NT2/D1 (cell line): ENCODE results near the gene TIA1.
"Not testable (repeated sequence)": the region's sequence is repeated elsewhere in the genome, so short reads cannot be mapped to it uniquely, and the experiment has no call there.

Experiments
- DNase-seq: peaks from one replicate; pipeline ENCODE4 v3.0.0-alpha.2; 2011; ENCODE audit warnings: low read depth, low spot score
- H3K27me3 ChIP-seq: 2 replicates; pipeline ENCODE4 v1.6.0; 2011; ENCODE audit warnings: mild to moderate bottlenecking; ENCODE audit not compliant: insufficient read length, insufficient read depth
- H3K36me3 ChIP-seq: 2 replicates; pipeline ENCODE4 v1.6.1; 2011; ENCODE audit warnings: mild to moderate bottlenecking, low read length, mixed read lengths; ENCODE audit not compliant: insufficient read depth, insufficient read length
- H3K4me1 ChIP-seq: 2 replicates; pipeline ENCODE4 v1.5.1; 2011; ENCODE audit not compliant: insufficient read depth, insufficient read length
- H3K4me3 ChIP-seq: 2 replicates; pipeline ENCODE4 v1.5.1; 2011; ENCODE audit warnings: low read depth; ENCODE audit not compliant: insufficient read length
- H3K9ac ChIP-seq: 2 replicates; pipeline ENCODE4 v1.6.0; 2011; ENCODE audit warnings: low read depth; ENCODE audit not compliant: insufficient read length
- H3K9me3 ChIP-seq: 2 replicates; pipeline ENCODE4 v1.5.1; 2011; ENCODE audit warnings: mild to moderate bottlenecking, low read length; ENCODE audit not compliant: insufficient read depth
- SUZ12 ChIP-seq: IDR thresholded peaks from 2 replicates; pipeline ENCODE4 v1.6.1; 2011; ENCODE audit not compliant: insufficient read length, insufficient read depth; ENCODE audit errors: extremely low read depth
- YY1 ChIP-seq: IDR thresholded peaks from 2 replicates; pipeline ENCODE4 v1.6.1; 2011; ENCODE audit not compliant: insufficient read length, insufficient read depth
- ZNF274 ChIP-seq: IDR thresholded peaks from 2 replicates; pipeline ENCODE4 v1.6.1; 2011; ENCODE audit warnings: mild to moderate bottlenecking, low read depth, low read length

Gene TIA1

DNA sequence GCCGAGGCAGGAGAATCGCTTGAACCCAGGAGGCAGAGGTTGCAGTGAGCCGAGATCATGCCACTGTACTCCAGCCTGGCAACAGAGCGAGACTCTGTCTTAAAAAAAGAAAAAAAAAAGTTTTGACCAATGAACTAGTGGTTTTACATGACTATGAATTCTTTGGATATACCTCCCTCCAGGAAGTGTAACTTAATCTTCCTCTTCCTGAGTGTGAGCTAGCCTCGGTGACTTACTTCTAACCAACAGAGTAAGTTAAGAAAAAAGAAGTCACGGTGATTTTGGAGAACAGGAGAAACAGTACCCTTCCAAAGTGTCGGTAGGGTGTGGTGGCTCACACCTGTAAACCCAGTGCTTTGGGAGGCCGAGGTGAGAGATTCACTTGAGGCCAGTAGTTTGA is 7.1 kb downstream of the TIA1 start:
- Histone ChIP-seq H3K4me1 (no peaks in the 10 kb centered on the region), H3K36me3 (peaks cover 39% of the 10 kb centered on the region), H3K4me3 (no peak overlapping the region), H3K27me3 (no peaks in the 10 kb centered on the region), H3K9ac (no peak overlapping the region), H3K9me3 (no peaks in the 10 kb centered on the region)
- DNase-seq: no peak
- TF ChIP-seq YY1 (no peak), ZNF274 (no peak), SUZ12 (no peak)

DNA sequence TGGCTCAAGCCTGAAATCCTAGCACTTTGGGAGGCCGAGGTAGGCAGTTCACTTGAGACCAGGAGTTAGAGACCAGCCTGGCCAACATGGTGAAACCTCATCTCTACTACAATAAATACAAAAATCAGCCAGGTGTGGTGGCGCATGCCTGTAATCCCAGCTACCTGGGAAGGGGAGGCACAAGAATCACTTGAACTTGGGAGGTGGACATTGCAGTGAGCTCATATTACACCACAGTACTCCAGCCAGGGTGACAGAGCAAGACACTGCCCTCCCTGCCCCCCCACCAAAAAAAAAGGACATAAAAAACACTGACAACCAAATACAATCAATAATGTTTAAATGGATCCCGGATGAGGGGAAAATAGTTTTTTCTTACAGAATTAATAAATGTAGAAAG is 7.8 kb downstream of the TIA1 start:
- H3K4me1 ChIP-seq: no peaks in the 10 kb centered on the region
- DNase-seq: no peak
- no peaks in the 10 kb centered on the region for H3K9me3 ChIP-seq
- H3K27me3 ChIP-seq: no peaks in the 10 kb centered on the region
- H3K4me3 ChIP-seq: no peak overlapping the region
- H3K9ac ChIP-seq: no peak overlapping the region
- H3K36me3 ChIP-seq: peaks cover 39% of the 10 kb centered on the region
- TF ChIP-seq YY1: no peak
- no peak for TF ChIP-seq SUZ12
- TF ChIP-seq ZNF274: no peak

GRCh38 chr2:70233926-70234325 is 14.5 kb downstream of the TIA1 start:
- TF ChIP-seq YY1 (no peak), SUZ12 (no peak), ZNF274 (no peak)
- Histone ChIP-seq H3K4me1 (no peaks in the 10 kb centered on the region), H3K27me3 (no peaks in the 10 kb centered on the region), H3K36me3 (peaks cover 58% of the 10 kb centered on the region), H3K4me3 (no peak overlapping the region), H3K9ac (no peak overlapping the region), H3K9me3 (no peaks in the 10 kb centered on the region)
- no peak for DNase-seq

GRCh38 chr2:70226781-70227180 is 21.6 kb downstream of the TIA1 start:
- Histone ChIP-seq H3K36me3 (peaks cover 77% of the 10 kb centered on the region), H3K4me3 (no peak overlapping the region), H3K9me3 (no peaks in the 10 kb centered on the region), H3K9ac (no peak overlapping the region), H3K4me1 (no peaks in the 10 kb centered on the region), H3K27me3 (no peaks in the 10 kb centered on the region)
- no peak for DNase-seq
- TF ChIP-seq YY1 (no peak), SUZ12 (no peak), ZNF274 (no peak)

DNA sequence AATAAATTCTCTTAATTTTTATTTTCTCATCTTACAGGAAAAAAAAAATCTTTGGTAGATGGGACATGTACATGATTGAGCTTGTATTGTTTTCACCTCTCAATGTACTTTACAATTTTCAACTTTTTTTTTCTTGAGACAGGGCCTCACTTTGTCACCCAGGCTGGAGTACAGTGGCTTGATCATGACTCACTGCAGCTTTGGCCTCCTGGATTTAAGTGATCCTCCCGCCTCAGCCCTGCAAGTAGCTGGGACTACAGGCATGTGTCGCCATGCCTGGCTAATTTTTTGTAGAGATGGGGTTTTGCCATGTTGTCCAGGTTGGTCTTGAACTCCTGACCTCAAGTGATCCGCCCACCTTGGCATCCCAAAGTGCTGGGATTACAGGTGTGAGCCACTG is 25.1 kb downstream of the TIA1 start:
- peaks cover 88% of the 10 kb centered on the region for H3K36me3 ChIP-seq
- not testable (repeated sequence) for H3K4me1 ChIP-seq, H3K4me3 ChIP-seq, H3K27me3 ChIP-seq, H3K9ac ChIP-seq, H3K9me3 ChIP-seq, DNase-seq

DNA sequence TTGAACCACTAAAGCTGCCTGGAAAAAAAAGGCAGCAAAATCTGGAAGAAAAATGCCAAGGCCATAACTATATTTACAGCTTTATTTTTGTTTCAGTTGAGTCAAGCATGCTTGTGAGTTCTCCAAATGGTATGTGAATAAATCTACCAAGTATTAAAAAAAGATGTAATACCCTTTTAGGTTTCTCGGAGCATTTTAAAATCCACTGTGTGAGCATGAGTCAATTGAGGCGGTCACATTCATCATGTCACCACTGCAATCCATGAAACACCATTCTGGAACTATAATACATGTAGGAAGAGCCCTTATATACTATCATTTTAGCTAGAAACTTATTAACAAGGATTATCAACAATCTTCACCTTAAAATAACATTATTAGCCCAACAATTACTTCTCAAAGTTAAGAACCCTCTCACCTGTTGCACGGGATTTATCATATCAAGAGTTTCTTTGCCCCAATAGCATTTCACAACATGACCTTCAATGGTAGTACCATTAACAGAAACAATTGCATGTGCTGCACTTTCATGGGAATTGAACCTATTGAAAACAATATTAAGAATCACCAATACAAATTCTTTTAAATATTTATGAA is 33.4 kb downstream of the TIA1 start:
- no peaks in the 10 kb centered on the region for H3K4me1 ChIP-seq
- no peak overlapping the region for H3K9ac ChIP-seq
- TF ChIP-seq YY1: no peak
- TF ChIP-seq ZNF274: no peak
- H3K9me3 ChIP-seq: no peaks in the 10 kb centered on the region
- DNase-seq: no peak
- peaks cover 72% of the 10 kb centered on the region for H3K36me3 ChIP-seq
- no peak overlapping the region for H3K4me3 ChIP-seq
- H3K27me3 ChIP-seq: no peaks in the 10 kb centered on the region

DNA sequence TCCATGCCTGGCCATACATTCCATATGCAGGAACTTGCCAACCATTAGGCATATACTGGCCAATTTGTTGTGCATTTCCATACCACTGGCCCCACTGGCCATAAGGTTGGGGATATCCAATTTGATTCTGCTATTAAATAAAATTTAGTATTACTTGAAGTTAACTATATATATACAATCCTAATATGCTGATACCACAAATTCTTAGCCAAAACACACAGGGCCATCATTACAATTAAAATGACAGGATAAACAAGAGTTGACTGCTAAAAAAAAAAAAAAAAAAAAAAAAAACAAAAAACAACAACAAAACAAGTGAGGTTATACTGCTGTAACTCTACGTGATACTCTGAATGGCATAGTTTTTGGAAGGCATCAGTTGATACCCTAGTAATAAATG is 34.1 kb downstream of the TIA1 start:
- H3K36me3 ChIP-seq: peaks cover 65% of the 10 kb centered on the region
- no peaks in the 10 kb centered on the region for H3K9me3 ChIP-seq
- H3K9ac ChIP-seq: no peak overlapping the region

GRCh38 chr2:70212298-70212932 is 36.0 kb downstream of the TIA1 start:
- H3K4me3 ChIP-seq: no peak overlapping the region
- H3K9ac ChIP-seq: no peak overlapping the region
- no peak for DNase-seq
- no peaks in the 10 kb centered on the region for H3K4me1 ChIP-seq
- H3K27me3 ChIP-seq: no peaks in the 10 kb centered on the region
- TF ChIP-seq SUZ12 (no peak), YY1 (no peak), ZNF274 (no peak)
- H3K9me3 ChIP-seq: no peaks in the 10 kb centered on the region
- peaks cover 47% of the 10 kb centered on the region for H3K36me3 ChIP-seq

More for the DNA sequence above, 34.1 kb downstream of the TIA1 start:
- no peaks in the 10 kb centered on the region for H3K4me1 ChIP-seq
- no peaks in the 10 kb centered on the region for H3K27me3 ChIP-seq
- no peak for DNase-seq
- TF ChIP-seq SUZ12 (no peak), YY1 (no peak), ZNF274 (no peak)
- no peak overlapping the region for H3K4me3 ChIP-seq
